HepG2 (cell line): Measurements from ENCODE around the gene MACROH2A1. TPM values are rescaled to one million over a fixed set of nuclear protein-coding genes. Genes with fewer than 3 reads are reported as not detected.

Experiments
- ATF7-NPFF ChIP-seq: sonication (generic); formaldehyde crosslinking; IDR thresholded peaks from 2 replicates; pipeline ENCODE4 v1.8.1; 2023; ENCODE audit warnings: mild to moderate bottlenecking, low read depth, missing genetic modification reagents, moderate library complexity
- BCL6 ChIP-seq: IDR thresholded peaks from 2 replicates; pipeline ENCODE4 v1.6.1; 2016; ENCODE audit warnings: missing genetic modification reagents, missing compliant biosample characterization
- BRF2 ChIP-seq: sonication (generic); formaldehyde crosslinking; IDR thresholded peaks from 2 replicates; pipeline ENCODE4 v1.8.1; 2022; ENCODE audit warnings: mild to moderate bottlenecking, missing genetic modification reagents
- GFI1 ChIP-seq: sonication (generic); formaldehyde crosslinking; IDR thresholded peaks from 2 replicates; pipeline ENCODE4 v1.5.0; 2020; ENCODE audit warnings: missing genetic modification reagents, mild to moderate bottlenecking, borderline replicate concordance
- HBP1 ChIP-seq: IDR thresholded peaks from 2 replicates; pipeline ENCODE4 v1.6.1; 2016; ENCODE audit warnings: low read depth, control low read depth
- HOXA5 ChIP-seq: sonication (generic); formaldehyde crosslinking; IDR thresholded peaks from 2 replicates; pipeline ENCODE4 v1.4.0; 2020; ENCODE audit warnings: missing genetic modification reagents
- NFATC3 ChIP-seq: sonication (generic); formaldehyde crosslinking; IDR thresholded peaks from 2 replicates; pipeline ENCODE4 v1.5.1; 2020; ENCODE audit warnings: mild to moderate bottlenecking, missing genetic modification reagents
- NONO ChIP-seq, 2 experiments: fragments of 450-650 bp in 1 of 2; sonication (generic) in 1 of 2; formaldehyde crosslinking in 1 of 2; IDR thresholded peaks in 1 of 2; conservative IDR thresholded peaks in 1 of 2; 2 replicates each; pipeline versions ENCODE4 v1.6.1 to v1.8.0; 2017 to 2022; ENCODE audit warnings: mild to moderate bottlenecking in 1 of 2, missing genetic modification reagents in 1 of 2, moderate library complexity in 1 of 2
- RAD21 ChIP-seq: fragments of 450-650 bp; formaldehyde crosslinking; IDR thresholded peaks from 2 replicates; pipeline ENCODE4 v1.5.0; 2020; ENCODE audit warnings: mild to moderate bottlenecking
- RAD51 ChIP-seq: fragments of 450-650 bp; IDR thresholded peaks from 2 replicates; pipeline ENCODE4 v1.6.1; 2016; ENCODE audit warnings: borderline replicate concordance
- SRSF4 ChIP-seq: fragments of 200-400 bp; formaldehyde crosslinking; IDR thresholded peaks from one replicate; pipeline ENCODE4 v1.6.1; 2018; ENCODE audit warnings: mild to moderate bottlenecking, low read depth, low read length, moderate library complexity; ENCODE audit not compliant: poor library complexity, severe bottlenecking
- ZBTB40 ChIP-seq, 2 experiments: fragments of 450-650 bp in 1 of 2; sonication (generic) in 1 of 2; formaldehyde crosslinking in 1 of 2; IDR thresholded peaks; 2 replicates each; pipeline versions ENCODE4 v1.6.1 to v1.8.0; 2016 to 2022; ENCODE audit warnings: antibody characterized with exemption in 1 of 2, mild to moderate bottlenecking in 1 of 2, missing genetic modification reagents in 1 of 2
- ZFX ChIP-seq: sonication (generic); formaldehyde crosslinking; IDR thresholded peaks from 2 replicates; pipeline ENCODE4 v1.4.0; 2020; ENCODE audit warnings: mild to moderate bottlenecking, low read depth, missing genetic modification reagents, moderate library complexity
- ZNF432 ChIP-seq: sonication (generic); formaldehyde crosslinking; IDR thresholded peaks from 2 replicates; pipeline ENCODE4 v1.5.0; 2020; ENCODE audit warnings: missing genetic modification reagents, mild to moderate bottlenecking, borderline replicate concordance
- ZNF577 ChIP-seq: sonication (generic); formaldehyde crosslinking; IDR thresholded peaks from 2 replicates; pipeline ENCODE4 v1.4.0; 2020; ENCODE audit warnings: mild to moderate bottlenecking, low read depth, missing genetic modification reagents, borderline replicate concordance
- ZNF777 ChIP-seq: sonication (generic); formaldehyde crosslinking; IDR thresholded peaks from 2 replicates; pipeline ENCODE4 v1.4.0; 2020; ENCODE audit warnings: missing genetic modification reagents
- polyA plus RNA-seq, 8 experiments: library from polyadenylated mRNA; depleted of rRNA in 3 of 8; stranded (reverse) in 7 of 8; unstranded in 1 of 8; fragments of >200 nt; fragmentation: Illumina TruSeq in 4 of 8; extraction: Trizol in 4 of 8; gene quantifications; 2 replicates each; pipeline versions ENCODE4 v1.2.1 to v1.2.3, GENCODE V29; 2011 to 2016; ENCODE audit warnings: low read depth in 4 of 8, missing spikeins in 1 of 8, mixed read lengths in 1 of 8; ENCODE audit not compliant: insufficient read depth in 1 of 8
- total RNA-seq, 5 experiments: library from RNA; depleted of rRNA; stranded (reverse); fragments of >200 nt; fragmentation: Illumina TruSeq; extraction: Trizol; gene quantifications; 2 replicates each; pipeline ENCODE4 v1.2.3, GENCODE V29; 2016; ENCODE audit warnings: low read depth in 1 of 5

The MACROH2A1 gene
- total and polyA plus RNA-seq, 2 of the 13 experiments (the other 11 are each of a cell fraction or from before 2014, with no cell fraction given), result 69.1 to 158 TPM

- TF ChIP-seq ZBTB40 (IDR thresholded peaks at IDR 0.05) (no peak), ZBTB40 (CRISPR knock-in tag; IDR thresholded peaks at IDR 0.05) (peak; percentile 57), GFI1 (CRISPR knock-in tag) (no peak), RAD51 (no peak), RAD21 (peak; percentile 55), ZNF577 (no peak), ZFX (peak; percentile 89), HOXA5 (CRISPR knock-in tag) (peak; percentile 50; the same call in 1 of the 2 replicates), ZNF777 (CRISPR knock-in tag) (no peak; the same call in 1 of the 2 replicates), NONO (IDR thresholded peaks at IDR 0.05) (no peak), NONO (CRISPR knock-in tag; conservative IDR thresholded peaks at IDR 0.05) (0 out of 2 replicates have a peak, but pooled peaks have one; percentile 31), ZNF432 (no peak), NFATC3 (CRISPR knock-in tag) (0 out of 2 replicates have a peak, but pooled peaks have one; percentile 36), BCL6 (CRISPR knock-in tag) (0 out of 2 replicates have a peak, but pooled peaks have one; percentile 39), ATF7-NPFF (CRISPR knock-in tag) (peak; percentile 88), HBP1 (CRISPR knock-in tag) (no peak), SRSF4 (no peak), BRF2 (CRISPR knock-in tag) (0 out of 2 replicates have a peak, but pooled peaks have one; percentile 1)
Observed at GRCh38 chr5:135398855-135399793, at the start of gene MACROH2A1 (continued).
